Naive thymus-derived CD4-positive, alpha-beta T cell (primary cell): Measurements from ENCODE around the gene MED12L. TPM values are rescaled to one million over a fixed set of nuclear protein-coding genes. Genes with fewer than 3 reads are reported as not detected.

Source experiments
- ATAC-seq: fragments of 150-1000 bp; cut with Tn5 transposase; 2 replicates; pipeline ENCODE4 v1.10.0; 2021; ENCODE audit warnings: mild to moderate bottlenecking, moderate library complexity
- CTCF ChIA-PET: fragments of 350-600 bp; sonication (Branson Sonifier 250); formaldehyde crosslinking; loops from one replicate; lab custom pipeline; 2021; ENCODE audit warnings: antibody characterized with exemption; lab: Charles Lee
- POLR2A ChIA-PET: fragments of 350-600 bp; sonication (Branson Sonifier 250); formaldehyde crosslinking; loops from one replicate; lab custom pipeline; 2021; ENCODE audit warnings: antibody characterized with exemption, inconsistent platforms; lab: Charles Lee
- DNase-seq, 9 donors: peaks; one replicate each; pipeline versions ENCODE4 v3.0.0 to v3.0.0-alpha.2; 2020 to 2022; ENCODE audit warnings: mixed read lengths in 1 of 9
- H3K27ac ChIP-seq: one replicate; pipeline ENCODE4 v1.7.0; 2013; ENCODE audit warnings: mild to moderate bottlenecking, low read depth, low read length, moderate library complexity
- H3K27me3 ChIP-seq, 2 donors: one replicate each; pipeline ENCODE4 v1.7.0; 2013; ENCODE audit warnings: low read length in 2 of 2, mild to moderate bottlenecking in 2 of 2, moderate library complexity in 2 of 2; ENCODE audit not compliant: control insufficient read depth in 2 of 2, insufficient read depth in 2 of 2
- H3K36me3 ChIP-seq, 3 experiments: 1 replicate in 2 of 3; 2 replicates in 1 of 3; pipeline ENCODE4 v1.7.0; 2013; ENCODE audit warnings: low read length in 3 of 3, mild to moderate bottlenecking in 3 of 3, moderate library complexity in 1 of 3; ENCODE audit not compliant: insufficient read depth in 3 of 3, control insufficient read depth in 2 of 3
- H3K4me1 ChIP-seq, 2 donors: one replicate each; pipeline ENCODE4 v1.7.0; 2013; ENCODE audit warnings: low read length in 2 of 2, mild to moderate bottlenecking in 2 of 2, moderate library complexity in 1 of 2; ENCODE audit not compliant: control insufficient read depth in 2 of 2, insufficient read depth in 2 of 2
- H3K4me3 ChIP-seq: 2 replicates; pipeline ENCODE4 v1.7.0; 2013; ENCODE audit warnings: mild to moderate bottlenecking, low read length
- H3K9me3 ChIP-seq, 3 experiments: 1 replicate in 2 of 3; 2 replicates in 1 of 3; pipeline ENCODE4 v1.7.0; 2013; ENCODE audit warnings: low read length in 3 of 3; ENCODE audit not compliant: control insufficient read depth in 2 of 3
- H3K27ac Mint-ChIP-seq, 9 donors: one replicate each; pipeline ENCODE4 v1.8.0; 2020 to 2022; ENCODE audit warnings: mixed read lengths in 9 of 9, mild to moderate bottlenecking in 8 of 9, moderate library complexity in 5 of 9, inconsistent platforms in 2 of 9
- H3K27me3 Mint-ChIP-seq, 5 donors: one replicate each; pipeline ENCODE4 v1.8.0; 2021 to 2022; ENCODE audit warnings: mixed read lengths in 5 of 5, mild to moderate bottlenecking in 1 of 5
- H3K36me3 Mint-ChIP-seq, 5 donors: one replicate each; pipeline ENCODE4 v1.8.0; 2020 to 2022; ENCODE audit warnings: mixed read lengths in 5 of 5, mild to moderate bottlenecking in 3 of 5, inconsistent platforms in 1 of 5
- H3K4me1 Mint-ChIP-seq, 7 donors: one replicate each; pipeline ENCODE4 v1.8.0; 2020 to 2022; ENCODE audit warnings: mixed read lengths in 7 of 7, mild to moderate bottlenecking in 3 of 7, inconsistent platforms in 1 of 7
- H3K4me3 Mint-ChIP-seq, 10 donors: one replicate each; pipeline ENCODE4 v1.8.0; 2020 to 2022; ENCODE audit warnings: mild to moderate bottlenecking in 10 of 10, mixed read lengths in 10 of 10, moderate library complexity in 6 of 10, inconsistent platforms in 2 of 10
- H3K9me3 Mint-ChIP-seq, 11 donors: one replicate each; pipeline ENCODE4 v1.8.0; 2020 to 2022; ENCODE audit warnings: mixed read lengths in 11 of 11, mild to moderate bottlenecking in 4 of 11, inconsistent platforms in 1 of 11, moderate library complexity in 1 of 11
- intact Hi-C, 2 donors: fragments of 100-400 bp; cut with micrococcal nuclease; formaldehyde crosslinking; loops; one replicate each; pipeline ENCODE4 v1.15.1; 2023
- polyA plus RNA-seq, 2 donors: library from polyadenylated mRNA; unstranded; fragments of 300-500 nt; fragmentation: Illumina TruSeq; gene quantifications; one replicate each; pipeline ENCODE4 v1.2.3, GENCODE V29; 2021
- total RNA-seq, 6 experiments: library from RNA in 5 of 6; stranded (reverse) in 5 of 6; gene quantifications; 1 replicate in 5 of 6; 2 replicates in 1 of 6; pipeline ENCODE4 v1.2.3 and lab custom pipeline; 2021 to 2026

MED12L gene
- total and polyA plus RNA-seq, 7 experiments from 2014 or later = 0.32 to 4.9 (median 0.68) TPM; not detected in 2

- Histone ChIP-seq H3K36me3 (no peaks in the 10 kb centered on the region), H3K4me3 (no peak overlapping the region), H3K27ac (no peak overlapping the region), H3K9me3 (no peaks in the 10 kb centered on the region), H3K4me1 (peaks cover 7 to 19% of the 10 kb centered on the region in 2 donors), H3K27me3 (no peaks in the 10 kb centered on the region)
- intact Hi-C loops = no loop called here
- ATAC-seq (no peak), DNase-seq (no peak)
- ChIA-PET CTCF (interaction anchor here (4.0 kb wide), 1 partner anchor 13 kb away, joined by 27 read pairs; no protein-coding TSS in a partner anchor), POLR2A (interaction anchor here (1.1 kb wide), 1 partner anchor 31 kb away, joined by 4 read pairs; no protein-coding TSS in a partner anchor)
- Mint-ChIP-seq H3K36me3 (peaks cover 0 to 3% (median 0%) of the 10 kb centered on the region in 5 donors), H3K4me1 (peaks cover 8 to 40% (median 30%) of the 10 kb centered on the region in 7 donors), H3K4me3 (no peak overlapping the region), H3K9me3 (peaks cover 0 to 1% (median 0%) of the 10 kb centered on the region in 11 donors), H3K27ac (no peak overlapping the region), H3K27me3 (no peaks in the 10 kb centered on the region)
Observed at GRCh38 chr3:151213151-151213550, 127.7 kb downstream of the MED12L start.

GRCh38 chr3:151213881-151214280, 128.4 kb downstream of the MED12L start:
- H3K27me3 Mint-ChIP-seq = no peaks in the 10 kb centered on the region
- no peak for ATAC-seq
- no peak for DNase-seq
- no peaks in the 10 kb centered on the region for H3K27me3 ChIP-seq
- H3K4me3 Mint-ChIP-seq = no peak overlapping the region
- peaks cover 8 to 36% (median 24%) of the 10 kb centered on the region in 7 donors for H3K4me1 Mint-ChIP-seq
- H3K36me3 ChIP-seq = no peaks in the 10 kb centered on the region
- no peak overlapping the region for H3K27ac Mint-ChIP-seq
- ChIA-PET CTCF (no interaction called here), POLR2A (interaction anchor here (1.1 kb wide), 1 partner anchor 32 kb away, joined by 4 read pairs; no protein-coding TSS in a partner anchor)
- H3K36me3 Mint-ChIP-seq = peaks cover 0 to 5% (median 0%) of the 10 kb centered on the region in 5 donors
- H3K4me3 ChIP-seq = no peak overlapping the region
- intact Hi-C loops = no loop called here
- H3K4me1 ChIP-seq = peaks cover 7 to 19% of the 10 kb centered on the region in 2 donors
- no peak overlapping the region for H3K27ac ChIP-seq
- no peaks in the 10 kb centered on the region for H3K9me3 ChIP-seq
- H3K9me3 Mint-ChIP-seq = peaks cover 0 to 1% (median 0%) of the 10 kb centered on the region in 11 donors

- intact Hi-C loops = no loop called here
- ChIA-PET CTCF (no interaction called here), POLR2A (interaction anchor here (0.6 kb wide), 1 partner anchor 72 kb away, joined by 3 read pairs; no protein-coding TSS in a partner anchor)
- no peak for DNase-seq
- H3K4me1 ChIP-seq = peaks cover 7 to 16% of the 10 kb centered on the region in 2 donors
- H3K27me3 Mint-ChIP-seq = no peaks in the 10 kb centered on the region
- no peak overlapping the region for H3K27ac Mint-ChIP-seq
- H3K9me3 ChIP-seq = no peaks in the 10 kb centered on the region
- H3K4me3 Mint-ChIP-seq = no peak overlapping the region
- peaks cover 0 to 1% (median 0%) of the 10 kb centered on the region in 11 donors for H3K9me3 Mint-ChIP-seq
- H3K36me3 Mint-ChIP-seq = peaks cover 0 to 10% (median 0%) of the 10 kb centered on the region in 5 donors
- H3K4me3 ChIP-seq = no peak overlapping the region
- ATAC-seq = no peak
- no peaks in the 10 kb centered on the region for H3K36me3 ChIP-seq
- H3K27ac ChIP-seq = no peak overlapping the region
- H3K27me3 ChIP-seq = no peaks in the 10 kb centered on the region
- peaks cover 5 to 31% (median 18%) of the 10 kb centered on the region in 7 donors for H3K4me1 Mint-ChIP-seq
Observed at GRCh38 chr3:151214459-151214858, 129.0 kb downstream of the MED12L start.

GRCh38 chr3:151216641-151217607, 131.5 kb downstream of the MED12L start:
- Histone ChIP-seq H3K9me3 (no peaks in the 10 kb centered on the region), H3K27me3 (no peaks in the 10 kb centered on the region), H3K4me1 (no peaks in the 10 kb centered on the region), H3K4me3 (no peak overlapping the region), H3K36me3 (no peaks in the 10 kb centered on the region), H3K27ac (no peak overlapping the region)
- no peak for DNase-seq
- no peak for ATAC-seq
- intact Hi-C loops = no loop called here
- Mint-ChIP-seq H3K9me3 (peaks cover 0 to 16% (median 5%) of the 10 kb centered on the region in 11 donors), H3K4me3 (no peak overlapping the region), H3K27me3 (no peaks in the 10 kb centered on the region), H3K27ac (no peak overlapping the region), H3K4me1 (peaks cover 0 to 12% (median 0%) of the 10 kb centered on the region in 7 donors), H3K36me3 (peaks cover 0 to 25% (median 4%) of the 10 kb centered on the region in 5 donors)
- ChIA-PET POLR2A (interaction anchor here (0.6 to 1.6 kb wide), 4 partner anchors 16 to 1008 kb away, joined by 3 to 5 read pairs (median 3); no protein-coding TSS in a partner anchor), CTCF (interaction anchor here (1.0 to 1.6 kb wide), 6 partner anchors 9 to 49 kb away, joined by 3 to 5 read pairs (median 3); no protein-coding TSS in a partner anchor)

- H3K4me3 Mint-ChIP-seq = no peak overlapping the region
- ATAC-seq (no peak), DNase-seq (no peak)
- no peaks in the 10 kb centered on the region for H3K9me3 ChIP-seq
- H3K4me3 ChIP-seq = no peak overlapping the region
- peaks cover 4 to 36% (median 9%) of the 10 kb centered on the region in 5 donors for H3K36me3 Mint-ChIP-seq
- no peaks in the 10 kb centered on the region for H3K4me1 ChIP-seq
- H3K36me3 ChIP-seq = no peaks in the 10 kb centered on the region
- H3K27me3 ChIP-seq = no peaks in the 10 kb centered on the region
- peaks cover 0 to 26% (median 9%) of the 10 kb centered on the region in 11 donors for H3K9me3 Mint-ChIP-seq
- ChIA-PET CTCF (interaction anchor here (0.6 to 1.6 kb wide), 5 partner anchors 9 to 50 kb away, joined by 3 to 5 read pairs (median 3); no protein-coding TSS in a partner anchor), POLR2A (interaction anchor here (0.5 to 1.6 kb wide), 4 partner anchors 18 to 1006 kb away, joined by 3 to 5 read pairs (median 3); no protein-coding TSS in a partner anchor)
- H3K27ac Mint-ChIP-seq = no peak overlapping the region
- intact Hi-C loops = no loop called here
- H3K27ac ChIP-seq = no peak overlapping the region
- no peaks in the 10 kb centered on the region for H3K27me3 Mint-ChIP-seq
- H3K4me1 Mint-ChIP-seq = peaks cover 0 to 10% (median 0%) of the 10 kb centered on the region in 7 donors
Observed at GRCh38 chr3:151218136-151218535, 132.7 kb downstream of the MED12L start.

GRCh38 chr3:151219056-151219455, 133.6 kb downstream of the MED12L start:
- POLR2A ChIA-PET = interaction anchor here (0.6 to 1.2 kb wide), 4 partner anchors 9 to 812 kb away, joined by 3 to 4 read pairs (median 4); no protein-coding TSS in a partner anchor
- Histone ChIP-seq H3K4me3 (no peak overlapping the region), H3K36me3 (no peaks in the 10 kb centered on the region), H3K27me3 (no peaks in the 10 kb centered on the region), H3K4me1 (no peaks in the 10 kb centered on the region), H3K27ac (no peak overlapping the region), H3K9me3 (no peaks in the 10 kb centered on the region)
- ATAC-seq = no peak
- Mint-ChIP-seq H3K4me1 (peaks cover 0 to 6% (median 0%) of the 10 kb centered on the region in 7 donors), H3K27me3 (no peaks in the 10 kb centered on the region), H3K4me3 (no peak overlapping the region), H3K36me3 (peaks cover 4 to 37% (median 9%) of the 10 kb centered on the region in 5 donors), H3K9me3 (peaks cover 0 to 30% (median 9%) of the 10 kb centered on the region in 11 donors), H3K27ac (no peak overlapping the region)
- CTCF ChIA-PET = interaction anchor here (0.7 kb wide), 1 partner anchor 9 kb away, joined by 4 read pairs; no protein-coding TSS in a partner anchor
- DNase-seq = no peak
- intact Hi-C loops = no loop called here
